Smooth muscle cell (in vitro differentiated cells): ENCODE measurements around the gene SYNE1. TPM values are rescaled to one million over a fixed set of nuclear protein-coding genes. Genes with fewer than 3 reads are reported as not detected.

Experiments used
- DNase-seq: peaks from one replicate; lab custom pipeline; 2025; ENCODE audit not compliant: unreplicated experiment; lab: John Stamatoyannopoulos, UW
- H2AFZ ChIP-seq: fragments of 200-600 bp; sonication (generic); 2 replicates; pipeline ENCODE4 v1.6.0; 2016; ENCODE audit warnings: antibody characterized with exemption, low read depth, mild to moderate bottlenecking
- H3F3A ChIP-seq: fragments of 200-600 bp; sonication (generic); 2 replicates; pipeline ENCODE4 v1.6.0; 2017; ENCODE audit warnings: antibody characterized with exemption, low read depth
- H3K27ac ChIP-seq: fragments of 200-600 bp; sonication (generic); 2 replicates; pipeline ENCODE4 v1.5.1; 2016; ENCODE audit warnings: low read depth, mild to moderate bottlenecking
- H3K27me3 ChIP-seq: fragments of 200-600 bp; sonication (generic); 2 replicates; pipeline ENCODE4 v1.6.1; 2016; ENCODE audit warnings: low read depth, mild to moderate bottlenecking
- H3K36me3 ChIP-seq: fragments of 200-600 bp; sonication (generic); 2 replicates; pipeline ENCODE4 v1.5.1; 2016; ENCODE audit warnings: low read depth
- H3K4me1 ChIP-seq: fragments of 200-600 bp; sonication (generic); 2 replicates; pipeline ENCODE4 v1.5.1; 2016; ENCODE audit warnings: low read depth
- H3K4me2 ChIP-seq: fragments of 200-600 bp; sonication (generic); 2 replicates; pipeline ENCODE4 v1.6.0; 2016; ENCODE audit warnings: mild to moderate bottlenecking
- H3K4me3 ChIP-seq: fragments of 200-600 bp; sonication (generic); 2 replicates; pipeline ENCODE4 v1.5.1; 2016; ENCODE audit warnings: mild to moderate bottlenecking
- H3K79me2 ChIP-seq: fragments of 200-600 bp; sonication (generic); 2 replicates; pipeline ENCODE4 v1.6.0; 2016; ENCODE audit warnings: low read depth, mild to moderate bottlenecking
- H3K9ac ChIP-seq: fragments of 200-600 bp; sonication (generic); 2 replicates; pipeline ENCODE4 v1.6.0; 2016; ENCODE audit warnings: low read depth
- H3K9me3 ChIP-seq: fragments of 200-600 bp; sonication (generic); replicated peaks from 2 replicates; pipeline ENCODE4 v1.5.1; 2016; ENCODE audit warnings: low read depth
- H4K20me1 ChIP-seq: fragments of 200-600 bp; sonication (generic); 2 replicates; pipeline ENCODE4 v1.6.0; 2016; ENCODE audit warnings: low read depth
- WGBS: methylation state at CpG from one replicate; pipeline ENCODE4 v1.1.7; 2016; ENCODE audit warnings: low lambda C conversion rate; 5-methylcytosine and 5-hydroxymethylcytosine counted together
- polyA plus RNA-seq: library from polyadenylated mRNA; unstranded; fragments of >200 nt; fragmentation: Nextera tagmentation; extraction: Ambion mirVana; gene quantifications from 2 replicates; pipeline ENCODE4 v1.2.1, GENCODE V29; 2016
- total RNA-seq: library from RNA; depleted of rRNA; stranded (reverse); fragments of >200 nt; gene quantifications from 2 replicates; pipeline ENCODE4 v1.2.3, GENCODE V29; 2014
- TF ChIP-seq, protein P1 (sequence below): fragments of 200-600 bp; sonication (generic); IDR thresholded peaks from 2 replicates; pipeline ENCODE4 v1.5.1; 2017; ENCODE audit warnings: borderline replicate concordance, mild to moderate bottlenecking, antibody characterized with exemption; ENCODE audit not compliant: insufficient read depth, poor library complexity, severe bottlenecking

Gene SYNE1
- total and polyA plus RNA-seq, 2 experiments from 2014 or later = 18.2 to 56.2 TPM

- Histone ChIP-seq H2AFZ (no peak overlapping the region), H3K4me1 (no peaks in the 10 kb centered on the region), H3K9me3 (no peaks in the 10 kb centered on the region), H3K4me2 (no peak overlapping the region), H3K27me3 (no peaks in the 10 kb centered on the region), H4K20me1 (no peaks in the 10 kb centered on the region), H3K79me2 (no peaks in the 10 kb centered on the region), H3K4me3 (no peak overlapping the region), H3K36me3 (no peaks in the 10 kb centered on the region), H3K9ac (no peak overlapping the region), H3F3A (no peaks in the 10 kb centered on the region), H3K27ac (no peak overlapping the region)
- TF ChIP-seq, protein P1, sequence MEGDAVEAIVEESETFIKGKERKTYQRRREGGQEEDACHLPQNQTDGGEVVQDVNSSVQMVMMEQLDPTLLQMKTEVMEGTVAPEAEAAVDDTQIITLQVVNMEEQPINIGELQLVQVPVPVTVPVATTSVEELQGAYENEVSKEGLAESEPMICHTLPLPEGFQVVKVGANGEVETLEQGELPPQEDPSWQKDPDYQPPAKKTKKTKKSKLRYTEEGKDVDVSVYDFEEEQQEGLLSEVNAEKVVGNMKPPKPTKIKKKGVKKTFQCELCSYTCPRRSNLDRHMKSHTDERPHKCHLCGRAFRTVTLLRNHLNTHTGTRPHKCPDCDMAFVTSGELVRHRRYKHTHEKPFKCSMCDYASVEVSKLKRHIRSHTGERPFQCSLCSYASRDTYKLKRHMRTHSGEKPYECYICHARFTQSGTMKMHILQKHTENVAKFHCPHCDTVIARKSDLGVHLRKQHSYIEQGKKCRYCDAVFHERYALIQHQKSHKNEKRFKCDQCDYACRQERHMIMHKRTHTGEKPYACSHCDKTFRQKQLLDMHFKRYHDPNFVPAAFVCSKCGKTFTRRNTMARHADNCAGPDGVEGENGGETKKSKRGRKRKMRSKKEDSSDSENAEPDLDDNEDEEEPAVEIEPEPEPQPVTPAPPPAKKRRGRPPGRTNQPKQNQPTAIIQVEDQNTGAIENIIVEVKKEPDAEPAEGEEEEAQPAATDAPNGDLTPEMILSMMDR = no peak
- DNase-seq = no peak
Observed at GRCh38 chr6:152418551-152418950, 218.6 kb downstream of the SYNE1 start.

DNA sequence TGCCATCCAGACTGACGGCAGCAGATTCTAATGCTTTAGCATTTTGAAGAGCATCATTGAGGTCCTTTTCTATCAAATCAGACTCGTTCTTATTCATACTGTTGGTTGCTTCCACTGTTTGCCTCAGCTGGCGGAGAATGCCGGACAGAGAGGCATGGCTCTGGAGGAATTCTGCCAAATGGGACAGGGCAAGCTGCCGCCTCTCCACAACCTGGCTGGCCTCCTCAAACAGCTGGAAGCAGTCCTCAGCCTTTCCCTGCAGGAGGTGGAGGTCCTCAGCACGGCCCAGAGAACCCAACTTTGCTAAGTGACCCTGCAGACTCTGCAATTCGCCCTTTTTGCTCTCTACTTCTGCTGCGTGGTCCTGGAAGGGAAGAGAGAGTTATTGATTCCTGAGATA, 220.5 kb downstream of the SYNE1 start:
- no peak overlapping the region for H3K4me3 ChIP-seq
- H3F3A ChIP-seq = no peaks in the 10 kb centered on the region
- no peak overlapping the region for H3K9ac ChIP-seq
- H2AFZ ChIP-seq = no peak overlapping the region
- TF ChIP-seq, protein P1 = no peak
- 92% methylated on average over 8 of the region's 8 CpGs for WGBS
- H3K4me2 ChIP-seq = no peak overlapping the region
- no peaks in the 10 kb centered on the region for H3K27me3 ChIP-seq
- H3K9me3 ChIP-seq = no peaks in the 10 kb centered on the region
- no peaks in the 10 kb centered on the region for H4K20me1 ChIP-seq
- no peak overlapping the region for H3K27ac ChIP-seq
- H3K36me3 ChIP-seq = no peaks in the 10 kb centered on the region
- H3K4me1 ChIP-seq = no peaks in the 10 kb centered on the region
- DNase-seq = no peak
- no peaks in the 10 kb centered on the region for H3K79me2 ChIP-seq

DNA sequence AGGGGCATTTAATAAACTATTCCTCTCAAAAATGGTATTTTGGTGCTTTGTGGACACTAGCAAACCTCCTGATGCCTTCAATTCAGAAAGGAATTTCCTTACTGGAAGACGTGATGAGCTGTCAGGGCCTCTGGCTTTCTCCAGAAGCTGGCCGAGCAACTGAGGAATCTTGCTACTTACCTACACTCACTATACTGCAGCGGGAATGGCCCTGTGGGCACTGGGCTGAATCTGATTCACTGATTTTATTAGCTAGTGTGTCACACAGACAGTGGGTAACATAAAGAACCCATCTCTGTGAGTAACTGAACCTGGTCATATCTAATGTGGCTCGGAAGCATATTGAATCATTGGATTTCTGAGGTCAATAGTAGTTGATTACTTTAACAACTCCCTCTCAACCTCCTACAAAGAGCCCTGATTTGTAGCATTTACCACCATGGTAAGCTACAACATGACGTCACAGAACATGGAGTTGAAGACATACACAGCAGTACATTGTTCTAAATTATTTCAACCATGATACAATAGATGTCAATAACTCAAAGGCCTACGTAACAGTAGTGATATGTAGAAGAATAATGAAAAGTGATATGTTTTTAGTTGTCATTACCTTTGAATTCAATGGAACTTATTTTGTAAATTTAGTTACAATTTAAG, 232.1 kb downstream of the SYNE1 start:
- no peaks in the 10 kb centered on the region for H3K27me3 ChIP-seq
- H3K79me2 ChIP-seq = no peaks in the 10 kb centered on the region
- no peaks in the 10 kb centered on the region for H3K4me1 ChIP-seq
- H3F3A ChIP-seq = no peaks in the 10 kb centered on the region
- H3K27ac ChIP-seq = no peak overlapping the region
- WGBS = 66% methylated on average over 6 of the region's 6 CpGs
- no peak overlapping the region for H2AFZ ChIP-seq
- H3K4me3 ChIP-seq = no peak overlapping the region
- TF ChIP-seq, protein P1 = no peak
- H3K36me3 ChIP-seq = no peaks in the 10 kb centered on the region
- no peak overlapping the region for H3K4me2 ChIP-seq
- no peak overlapping the region for H3K9ac ChIP-seq
- no peak for DNase-seq
- H4K20me1 ChIP-seq = no peaks in the 10 kb centered on the region
- no peaks in the 10 kb centered on the region for H3K9me3 ChIP-seq
